ENCODE results near the gene CCDC192. TPM values are rescaled to one million over a fixed set of nuclear protein-coding genes. Genes with fewer than 3 reads are reported as not detected.

CCDC192 gene
- not detected in 2 replicates for total RNA-seq

GRCh38 chr5:127702926-127703561 is at the start of gene CCDC192:
Gene CCDC192 (plus strand): TSS chr5:127703391. CDS start chr5:127703446, 55 bp downstream.

Other genes starting within 250 kb of the CCDC192 start
- 57.0 and 72.7 TPM in 2 replicates for gene PRRC1, start 185.8 kb upstream of the CCDC192 start, total RNA-seq
- not detected in 2 replicates for gene CTXN3, start 54.3 kb upstream of the CCDC192 start, total RNA-seq

All from subcutaneous preadipocyte (primary cell).